GM18499 (cell line): ENCODE measurements around the gene QRFP.

Source experiments
- ATAC-seq: cut with Tn5 transposase; IDR thresholded peaks from one replicate; pipeline ENCODE4 v1.9.1; 2021; ENCODE audit warnings: moderate number of reproducible peaks; ENCODE audit not compliant: insufficient read depth, unreplicated experiment

QRFP gene

GRCh38 chr9:130878295-130878694, 18.3 kb downstream of the QRFP start:
- ATAC-seq = no peak

- ATAC-seq = no peak
Observed at GRCh38 chr9:130877300-130877699, 19.3 kb downstream of the QRFP start.

DNA sequence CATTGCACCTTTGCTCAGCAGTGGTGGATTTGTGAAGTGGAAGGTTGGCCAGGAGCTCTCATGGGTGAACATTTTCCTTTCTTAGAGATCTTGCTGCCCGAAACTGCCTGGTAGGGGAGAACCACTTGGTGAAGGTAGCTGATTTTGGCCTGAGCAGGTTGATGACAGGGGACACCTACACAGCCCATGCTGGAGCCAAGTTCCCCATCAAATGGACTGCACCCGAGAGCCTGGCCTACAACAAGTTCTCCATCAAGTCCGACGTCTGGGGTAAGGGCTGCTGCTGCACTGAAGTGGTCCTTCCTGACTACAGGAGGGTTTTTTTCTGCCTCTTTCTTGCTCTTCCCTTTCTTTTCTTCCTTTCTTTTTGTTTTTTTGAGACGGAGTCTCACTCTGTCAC, 21.8 kb downstream of the QRFP start:
- no peak for ATAC-seq

DNA sequence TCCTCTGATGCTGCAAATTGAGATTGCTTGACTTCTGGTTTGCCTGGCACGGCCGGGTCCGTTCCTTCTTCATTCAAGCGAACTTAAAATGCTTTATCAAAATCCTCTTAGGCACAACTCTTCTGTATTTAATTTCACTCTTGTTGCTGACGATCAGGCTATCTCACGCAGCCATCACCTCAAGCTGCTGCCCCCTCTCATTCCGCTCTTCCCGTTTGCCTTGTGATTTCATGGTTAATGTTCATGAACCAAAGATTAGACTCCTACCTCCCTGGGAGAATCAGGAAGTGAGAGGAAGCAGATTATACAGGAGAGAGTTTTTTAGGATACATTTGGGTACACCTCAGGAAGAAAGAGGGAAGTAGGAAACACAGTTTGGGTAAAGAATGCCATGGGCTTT, 22.6 kb downstream of the QRFP start:
- ATAC-seq = no peak

DNA sequence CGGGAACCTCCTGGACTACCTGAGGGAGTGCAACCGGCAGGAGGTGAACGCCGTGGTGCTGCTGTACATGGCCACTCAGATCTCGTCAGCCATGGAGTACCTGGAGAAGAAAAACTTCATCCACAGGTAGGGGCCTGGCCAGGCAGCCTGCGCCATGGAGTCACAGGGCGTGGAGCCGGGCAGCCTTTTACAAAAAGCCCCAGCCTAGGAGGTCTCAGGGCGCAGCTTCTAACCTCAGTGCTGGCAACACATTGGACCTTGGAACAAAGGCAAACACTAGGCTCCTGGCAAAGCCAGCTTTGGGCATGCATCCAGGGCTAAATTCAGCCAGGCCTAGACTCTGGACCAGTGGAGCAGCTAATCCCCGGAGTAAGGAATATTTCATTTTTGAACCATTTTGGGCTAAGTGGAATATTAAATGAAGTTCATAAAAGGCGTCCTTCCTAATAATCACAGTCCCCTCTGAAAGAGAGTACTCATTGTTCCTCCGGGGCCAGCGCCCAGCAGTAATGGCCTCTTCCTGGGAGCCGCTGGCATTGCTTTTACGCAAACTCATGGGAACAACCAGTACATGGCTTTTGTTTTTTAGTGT, 23.6 kb downstream of the QRFP start:
- ATAC-seq = no peak

GRCh38 chr9:130872508-130872907, 24.1 kb downstream of the QRFP start:
- ATAC-seq = no peak

GRCh38 chr9:130872093-130872492, 24.5 kb downstream of the QRFP start:
- ATAC-seq = no peak

DNA sequence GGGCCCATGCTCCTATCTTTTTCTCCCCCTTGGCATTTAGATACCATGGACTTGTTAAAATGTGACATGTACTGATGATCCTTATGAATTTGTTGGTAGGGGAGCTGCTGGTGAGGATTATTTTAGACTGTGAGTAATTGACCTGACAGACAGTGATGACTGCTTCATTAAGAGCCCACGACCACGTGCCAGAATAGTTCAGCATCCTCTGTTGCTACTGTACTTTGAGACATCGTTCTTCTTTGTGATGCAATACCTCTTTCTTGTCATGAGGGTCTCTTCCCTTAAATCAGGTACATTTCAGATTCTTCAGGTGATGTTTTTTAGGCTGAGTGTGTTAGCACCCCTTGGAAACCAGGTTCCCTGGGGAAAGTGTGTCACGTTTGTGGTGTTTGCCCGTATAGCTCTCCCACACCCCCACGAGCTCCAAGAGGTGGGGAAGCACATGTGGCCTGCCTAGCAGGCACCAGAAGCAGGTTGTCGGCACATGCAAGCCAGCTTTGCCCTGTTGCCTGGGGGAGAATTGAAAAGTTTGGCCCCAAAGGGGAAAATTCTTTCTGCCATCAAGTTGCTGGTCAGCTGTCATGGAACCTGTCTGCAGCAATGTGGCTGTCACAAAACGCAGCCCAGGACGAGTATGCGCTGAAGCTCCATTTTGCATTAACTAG, 25.1 kb downstream of the QRFP start:
- no peak for ATAC-seq

GRCh38 chr9:130870491-130871381, 25.9 kb downstream of the QRFP start:
- no peak for ATAC-seq

DNA sequence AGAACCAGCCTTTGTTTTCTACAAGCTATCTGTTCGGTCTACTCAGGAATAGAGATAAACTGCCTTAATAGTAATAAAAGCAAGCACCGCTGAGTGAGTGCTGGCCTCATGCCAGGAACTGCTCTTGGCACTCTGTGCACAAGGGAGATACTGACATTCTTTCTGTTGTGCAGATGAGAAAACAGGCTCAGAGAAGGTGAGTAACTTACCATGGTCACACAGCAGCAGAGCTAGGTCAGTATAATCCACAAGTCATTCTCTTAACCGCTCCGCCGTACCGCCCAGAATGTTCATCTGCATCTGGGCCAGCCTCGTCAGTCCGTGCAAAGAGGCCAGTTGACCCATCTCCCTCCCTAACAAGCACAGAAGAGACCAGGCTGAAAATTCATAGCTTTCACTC, 27.4 kb downstream of the QRFP start:
- ATAC-seq = no peak

DNA sequence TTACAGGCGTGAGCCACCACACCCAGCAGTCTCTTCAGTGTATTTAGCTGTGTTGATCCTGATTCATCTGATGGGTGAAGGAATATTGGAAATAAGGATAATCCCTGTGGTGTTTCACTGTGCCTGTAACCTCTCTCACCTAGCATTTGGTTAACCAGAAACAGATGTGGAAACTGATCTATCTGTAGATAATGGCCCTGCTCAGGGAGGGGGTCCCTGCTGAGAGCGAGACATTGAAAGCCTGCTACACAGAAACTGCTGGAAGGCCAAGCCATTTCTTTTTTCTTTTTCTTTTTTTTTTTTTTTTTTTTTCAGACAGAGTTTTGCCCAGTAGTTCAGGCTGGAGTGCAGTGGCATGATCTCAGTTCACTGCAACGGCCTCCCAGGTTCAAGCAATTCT, 28.4 kb downstream of the QRFP start:
- ATAC-seq = no peak

DNA sequence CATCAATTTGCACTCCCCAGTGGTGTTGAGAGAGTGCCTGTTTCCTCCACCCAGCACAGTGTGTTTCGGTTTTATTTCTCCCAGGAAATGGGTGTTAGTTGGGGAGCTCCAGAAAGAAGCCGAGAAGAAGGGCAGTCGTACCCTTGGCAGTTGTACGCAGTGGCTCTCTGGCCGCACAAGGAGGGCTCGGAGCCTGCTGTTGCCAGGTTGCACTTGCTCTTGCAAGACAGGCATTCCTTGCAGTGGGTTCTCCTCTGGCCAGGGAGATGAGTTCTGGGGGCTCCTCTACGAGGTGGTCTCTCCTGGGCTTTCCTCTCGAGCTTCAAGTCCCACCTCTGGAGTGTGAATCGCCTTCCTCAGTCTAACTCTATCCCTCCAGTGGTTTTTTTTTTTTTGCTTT, 29.1 kb downstream of the QRFP start:
- ATAC-seq = no peak

DNA sequence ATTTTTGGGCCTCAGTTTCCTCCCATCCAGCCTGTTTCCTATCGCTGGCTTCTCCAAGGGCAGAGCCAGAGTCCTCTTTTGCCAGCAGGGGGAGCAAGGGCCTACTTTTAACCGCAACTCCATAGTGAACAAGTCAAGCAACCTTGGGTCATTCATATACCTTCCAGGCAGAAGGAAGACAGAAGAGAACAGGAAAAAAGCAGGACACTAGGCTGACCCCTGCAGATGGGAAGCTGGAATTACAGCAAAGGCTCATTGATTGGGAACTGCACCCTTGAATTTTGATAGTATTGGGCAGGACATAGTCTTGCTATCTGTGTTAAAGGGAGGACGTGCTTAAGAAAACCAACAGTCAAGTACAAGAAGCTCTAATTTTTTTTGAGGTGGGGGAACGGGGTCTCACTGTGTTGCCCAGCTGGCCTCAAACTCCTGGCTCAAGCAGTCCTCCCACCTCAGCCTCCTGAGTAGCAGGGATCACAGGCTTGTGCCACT, 30.1 kb downstream of the QRFP start:
- no peak for ATAC-seq

GRCh38 chr9:130865921-130866320, 30.7 kb downstream of the QRFP start:
- ATAC-seq = no peak

- no peak for ATAC-seq
Observed at GRCh38 chr9:130864541-130864940, 32.1 kb downstream of the QRFP start.

DNA sequence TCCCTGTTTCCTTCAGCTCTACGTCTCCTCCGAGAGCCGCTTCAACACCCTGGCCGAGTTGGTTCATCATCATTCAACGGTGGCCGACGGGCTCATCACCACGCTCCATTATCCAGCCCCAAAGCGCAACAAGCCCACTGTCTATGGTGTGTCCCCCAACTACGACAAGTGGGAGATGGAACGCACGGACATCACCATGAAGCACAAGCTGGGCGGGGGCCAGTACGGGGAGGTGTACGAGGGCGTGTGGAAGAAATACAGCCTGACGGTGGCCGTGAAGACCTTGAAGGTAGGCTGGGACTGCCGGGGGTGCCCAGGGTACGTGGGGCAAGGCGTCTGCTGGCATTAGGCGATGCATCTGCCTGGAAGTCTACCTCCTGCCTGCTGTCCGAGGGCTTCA, 33.9 kb downstream of the QRFP start:
- no peak for ATAC-seq

- ATAC-seq = no peak
Observed at GRCh38 chr9:130862217-130862616, 34.4 kb downstream of the QRFP start.

DNA sequence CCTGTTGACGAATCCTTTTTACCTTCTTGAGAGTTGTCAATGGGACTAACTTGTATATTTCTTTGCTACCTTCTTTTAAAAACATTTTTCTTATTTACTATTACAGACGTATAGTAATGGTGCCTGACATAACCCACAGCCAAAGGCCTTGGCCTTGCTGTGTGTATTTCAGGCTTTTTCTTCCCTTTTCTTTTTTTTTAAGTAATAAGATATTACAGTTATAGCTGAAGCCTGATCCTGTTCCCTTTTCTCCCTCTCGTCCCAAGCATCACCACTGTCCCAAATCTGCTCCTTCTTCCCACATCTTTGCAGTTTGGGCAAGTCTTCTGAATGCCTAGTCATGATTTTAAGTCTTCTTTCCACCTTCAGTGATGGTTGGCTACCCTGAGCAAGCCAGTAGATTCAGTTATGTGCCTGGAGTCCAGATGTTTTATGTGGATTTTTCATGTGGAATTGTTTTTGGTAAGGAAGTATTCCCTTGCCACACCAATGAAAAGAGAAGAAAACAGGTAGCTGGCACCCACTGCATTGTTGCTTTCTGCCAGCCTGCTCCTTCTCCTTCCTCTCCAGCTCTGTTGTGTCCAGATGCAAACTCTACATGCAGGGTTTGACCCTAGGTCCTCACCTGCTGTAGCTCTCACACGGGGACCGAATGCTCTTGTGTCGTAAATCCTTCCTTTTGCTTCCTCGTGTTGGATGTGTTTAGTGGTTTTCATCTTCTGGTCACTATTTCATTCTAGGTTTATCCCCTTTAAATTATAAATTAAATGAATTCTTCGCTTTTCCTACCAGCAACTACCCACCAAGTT, 35.0 kb downstream of the QRFP start:
- ATAC-seq = no peak

- no peak for ATAC-seq
Observed at GRCh38 chr9:130860458-130861316, 35.9 kb downstream of the QRFP start.
